ENCODE data around the gene PPP2R2B.

- TF ChIP-seq CTCF (IDR thresholded peaks at IDR 0.05; ENCODE audit: low read length) (no peak), EZH2 (optimal IDR thresholded peaks at IDR 0.05; ENCODE audit: low read depth, low read length) (no peak)
Measured at GRCh38 chr5:146632620-146633322, 245.8 kb downstream of the PPP2R2B start.
